NCI-H345 (cell line): Measurements from ENCODE around the gene CD52.
"Not testable (repeated sequence)": the region's sequence is repeated elsewhere in the genome, so short reads cannot be mapped to it uniquely, and the experiment has no call there.

ENCODE experiments used
- DNase-seq: peaks from one replicate; lab custom pipeline; 2025; lab: John Stamatoyannopoulos, UW

CD52 gene

DNA sequence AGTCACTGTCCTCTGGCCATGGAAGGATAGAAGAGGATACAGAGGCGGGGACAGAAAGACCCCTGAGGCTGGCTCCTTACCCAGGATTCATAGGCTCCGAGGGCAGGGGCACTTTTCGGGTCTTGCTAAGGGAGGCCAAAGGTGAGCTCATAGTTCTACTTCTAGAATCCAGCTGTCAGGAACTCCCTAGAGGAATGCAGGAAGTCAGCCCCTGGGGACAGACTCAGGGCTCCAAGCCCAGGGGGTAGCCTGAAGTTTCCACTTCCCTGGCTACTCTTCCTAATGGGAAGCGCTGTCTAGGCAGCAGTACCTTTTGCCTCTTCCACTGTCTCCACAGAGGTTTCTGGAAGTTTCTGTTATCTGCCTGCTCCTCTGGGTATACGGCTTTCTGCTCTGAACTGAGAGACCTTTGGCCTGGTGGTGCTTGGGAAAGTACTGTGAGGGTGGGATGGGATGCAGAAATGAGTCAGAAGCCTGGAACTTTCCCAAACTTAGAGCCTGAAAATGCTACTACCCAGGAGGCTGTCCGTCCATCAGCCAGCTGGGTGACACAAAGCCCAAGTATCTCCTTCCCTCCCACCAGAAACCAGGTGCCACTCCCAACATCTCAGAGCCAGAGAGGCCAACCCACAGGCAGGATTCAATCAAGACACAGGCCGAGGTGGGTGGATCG lies 14.9 kb upstream of the CD52 start:
- no peak for DNase-seq

DNA sequence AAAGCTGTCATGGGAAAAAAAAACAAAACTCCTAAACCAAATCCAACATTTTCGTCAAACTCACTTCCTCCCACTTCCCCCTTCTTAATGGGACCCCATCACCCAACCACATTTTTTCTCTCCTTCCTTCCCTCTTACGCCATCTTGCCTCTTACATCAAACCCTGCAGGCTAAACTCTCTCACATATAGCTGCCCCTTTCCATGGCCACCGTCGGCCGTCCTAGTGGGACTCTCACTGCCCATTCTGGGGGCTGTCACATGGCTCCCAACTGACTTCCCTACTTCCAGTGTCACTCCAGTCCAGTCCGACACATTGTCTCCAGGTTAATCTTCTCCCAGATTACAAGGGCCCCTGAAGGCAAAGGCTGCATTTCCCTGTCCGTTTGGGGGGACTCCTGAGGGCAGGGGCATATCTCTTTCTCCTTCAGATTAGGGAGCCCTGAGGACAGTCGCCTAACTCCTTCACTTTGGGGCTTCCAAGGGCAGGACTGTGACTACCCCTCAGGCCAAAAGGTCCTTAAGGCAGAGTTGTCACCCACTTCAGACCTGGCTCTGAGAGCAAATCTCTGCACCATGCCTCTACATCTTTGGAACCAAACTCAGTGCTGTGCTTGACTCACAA lies 12.0 kb upstream of the CD52 start:
- DNase-seq: no peak

DNA sequence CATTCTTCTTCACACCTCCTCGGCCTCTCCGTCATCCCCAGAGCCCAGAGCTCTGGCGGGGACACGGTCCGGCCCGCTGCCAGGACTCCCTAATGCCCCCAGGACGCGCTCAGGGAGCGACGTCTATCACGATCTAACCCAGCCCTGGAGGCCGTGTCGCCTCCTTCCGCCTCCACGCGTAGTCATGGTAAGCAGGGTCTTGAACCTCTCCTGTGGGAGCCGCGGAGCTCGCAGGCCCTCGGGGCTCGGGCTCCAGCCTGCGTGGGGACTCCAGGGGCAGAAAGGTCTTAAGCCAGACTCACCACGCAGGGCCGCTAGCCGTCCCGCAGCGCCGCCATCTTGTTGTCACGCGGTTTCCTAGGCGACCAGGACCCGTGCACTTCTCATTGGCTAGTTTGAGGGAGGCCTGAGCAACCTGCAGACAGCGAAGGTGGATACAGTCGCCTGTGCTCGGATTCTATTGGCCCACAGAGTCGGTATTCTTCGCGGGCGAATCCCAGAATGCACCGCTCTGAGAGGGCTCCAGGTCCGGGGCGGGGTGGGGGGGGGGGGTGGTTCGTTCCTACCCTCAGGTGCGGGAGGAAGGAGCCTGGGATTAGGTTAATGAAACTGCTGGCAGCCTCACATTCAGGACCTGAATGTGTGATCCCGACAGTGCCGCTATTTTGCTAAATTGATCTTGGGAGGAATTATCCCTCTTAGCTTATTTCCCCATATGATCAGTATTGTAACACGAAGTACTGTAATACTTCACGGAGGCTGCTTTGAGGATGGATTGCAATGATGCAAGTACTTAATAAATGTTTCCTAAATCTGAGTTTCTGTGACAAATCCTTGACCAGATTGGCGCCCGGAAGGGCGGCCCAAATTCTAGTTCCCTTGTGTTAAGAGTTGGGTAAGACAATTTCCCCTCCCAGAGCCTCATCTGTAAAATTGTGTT lies 11.2 kb upstream of the CD52 start, which contains the start of gene UBXN11:
Gene UBXN11, minus strand, starts transcription at position 347 of the 940 bp plus-strand sequence. CDS start 3,753 bp downstream, outside the sequence.
- peak; percentile 98 for DNase-seq

DNA sequence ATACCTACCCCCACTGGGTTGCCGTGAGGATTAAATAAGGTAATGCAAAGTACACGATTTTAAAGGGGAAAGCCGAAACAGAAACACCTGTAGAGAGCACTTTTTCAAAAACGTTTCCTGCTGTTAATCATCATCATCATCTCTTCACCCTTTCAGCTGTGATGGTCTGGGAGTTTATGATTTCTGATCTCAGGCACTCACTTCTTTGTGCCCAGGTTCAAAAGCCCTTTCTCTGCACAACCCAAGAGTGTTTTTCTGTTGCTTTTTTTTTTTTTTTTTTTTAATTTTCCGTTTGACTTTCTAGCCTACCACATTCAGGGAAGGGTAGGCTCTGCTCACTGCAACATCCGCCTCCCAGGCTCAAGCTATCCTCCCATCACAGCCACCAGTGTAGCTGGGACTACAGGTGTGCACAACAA lies 10.4 kb upstream of the CD52 start:
- no peak for DNase-seq

DNA sequence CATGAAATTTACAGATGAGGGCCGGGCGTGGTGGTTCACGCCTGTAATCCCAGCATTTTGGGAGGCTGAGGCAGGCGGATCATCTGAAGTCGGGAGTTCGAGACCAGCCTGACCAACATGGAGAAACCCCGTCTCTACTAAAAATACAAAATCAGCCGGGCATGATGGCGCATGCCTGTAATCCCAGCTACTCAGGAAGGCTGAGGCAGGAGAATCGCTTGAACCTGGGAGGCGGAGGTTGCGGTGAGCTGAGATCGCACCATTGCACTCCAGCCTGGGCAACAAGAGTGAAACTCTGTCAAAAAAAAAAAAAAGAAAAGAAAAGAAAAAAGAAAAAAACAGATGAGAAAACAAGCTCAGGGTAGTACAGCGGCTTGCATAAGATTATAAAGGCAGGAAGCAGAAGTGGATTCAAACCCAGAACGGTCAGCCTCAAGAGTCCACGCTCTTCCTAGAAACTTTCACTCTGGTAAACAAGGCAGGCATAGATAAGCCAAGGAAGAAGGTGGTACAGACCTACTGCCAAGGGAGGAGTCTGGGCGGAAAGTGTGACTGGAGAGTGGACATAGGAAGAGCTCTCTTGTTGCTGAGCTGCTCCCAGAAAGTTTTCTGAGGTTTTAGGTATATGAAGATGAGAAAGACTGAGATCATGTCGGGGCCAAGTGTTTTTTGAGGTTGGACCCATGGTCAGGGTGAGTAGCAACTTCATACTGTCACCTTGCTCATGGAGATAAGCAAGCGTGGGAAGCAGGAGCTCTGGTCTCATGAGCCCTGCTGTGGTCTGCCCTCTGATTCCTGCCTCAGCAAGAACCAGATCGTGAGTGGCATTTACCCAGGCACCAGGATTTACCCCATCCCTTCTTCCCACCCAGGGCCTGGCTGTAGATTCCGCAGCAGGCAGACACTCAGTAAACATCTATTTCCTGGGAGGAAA lies 9.5 kb upstream of the CD52 start:
- DNase-seq: not testable (repeated sequence)

DNA sequence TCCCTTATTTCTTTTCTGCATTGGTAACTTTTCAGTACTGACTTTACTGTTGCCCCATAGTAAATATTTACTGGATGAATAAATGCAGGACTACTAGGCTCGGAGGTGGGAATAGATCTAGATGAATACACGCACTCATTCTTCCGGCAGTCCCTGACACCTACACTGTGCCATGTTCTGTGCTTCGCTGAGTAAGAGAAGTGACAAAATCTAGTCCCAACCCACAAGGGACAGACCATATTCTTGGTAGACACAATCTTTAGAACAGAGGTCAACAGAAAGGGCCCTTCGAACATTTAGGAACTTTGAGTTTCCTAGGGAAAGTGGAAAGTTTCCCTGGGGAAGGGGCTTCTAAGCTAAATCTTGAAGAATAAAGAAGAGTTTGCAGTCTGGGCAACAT lies 3.3 kb upstream of the CD52 start:
- DNase-seq: no peak

DNA sequence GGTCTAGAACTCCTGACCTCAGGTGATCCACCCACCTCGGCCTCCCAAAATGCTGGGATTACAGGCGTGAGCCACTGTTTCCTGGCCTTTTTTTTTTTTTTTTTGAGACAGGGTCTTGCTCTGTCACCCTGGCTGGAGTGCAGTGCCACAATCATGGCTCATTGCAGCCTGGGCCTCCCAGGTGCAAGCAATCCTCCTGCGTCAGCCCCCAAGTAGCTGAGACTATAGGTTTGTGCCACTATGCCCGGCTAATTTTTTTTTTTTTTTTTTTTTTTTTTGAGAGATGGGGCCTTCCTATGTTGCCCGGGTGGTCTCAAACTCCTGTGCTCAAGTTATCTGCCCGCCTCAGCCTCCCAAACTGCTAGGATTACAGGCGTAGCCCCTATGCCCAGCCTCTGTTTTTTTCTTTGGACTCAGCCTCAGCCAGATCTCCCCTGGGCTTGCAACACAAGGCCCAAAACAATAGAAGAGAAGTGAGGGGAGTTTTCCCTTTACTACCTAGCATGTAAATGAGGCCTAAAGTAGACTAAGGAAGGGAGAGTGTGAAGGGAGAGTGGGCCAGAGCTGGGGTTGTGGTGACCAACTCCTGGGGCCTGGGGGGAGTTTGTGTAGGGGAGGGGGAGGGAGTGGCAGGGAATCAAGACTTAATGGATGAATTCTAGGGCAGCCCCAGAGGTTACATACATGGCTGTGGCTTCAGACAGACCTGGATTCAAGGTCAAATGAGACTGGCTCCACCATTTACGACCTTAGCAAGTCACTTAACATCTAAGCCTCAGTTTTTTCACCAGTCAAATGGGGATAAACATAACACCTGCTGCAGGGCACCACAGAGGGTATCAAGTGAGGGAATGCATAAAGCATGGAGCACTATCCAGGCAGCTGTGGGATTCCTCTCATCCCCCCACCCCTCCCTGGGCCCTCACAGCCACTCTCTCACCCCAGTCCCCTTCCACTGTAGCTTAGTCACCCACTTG lies 1.6 kb upstream of the CD52 start:
- DNase-seq: no peak

DNA sequence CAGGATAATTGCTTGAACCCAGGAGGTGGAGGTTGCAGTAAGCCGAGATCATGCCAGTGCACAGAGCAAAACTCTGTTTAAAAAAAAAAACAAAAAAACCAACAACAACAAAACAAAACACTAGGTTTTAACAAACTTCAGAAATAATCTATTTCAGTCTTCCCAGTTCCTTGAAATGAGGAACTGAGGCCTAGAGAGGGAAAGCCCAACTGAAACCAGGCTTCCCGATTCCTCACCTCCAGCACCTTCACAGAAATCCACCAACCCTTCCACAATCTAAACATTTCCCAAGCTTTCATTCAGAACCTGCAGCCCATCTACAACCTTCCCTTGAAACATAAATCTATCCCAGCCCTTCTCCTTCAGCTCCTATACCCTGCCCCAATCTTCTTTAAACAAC lies 612 bp upstream of the CD52 start:
- no peak for DNase-seq

DNA sequence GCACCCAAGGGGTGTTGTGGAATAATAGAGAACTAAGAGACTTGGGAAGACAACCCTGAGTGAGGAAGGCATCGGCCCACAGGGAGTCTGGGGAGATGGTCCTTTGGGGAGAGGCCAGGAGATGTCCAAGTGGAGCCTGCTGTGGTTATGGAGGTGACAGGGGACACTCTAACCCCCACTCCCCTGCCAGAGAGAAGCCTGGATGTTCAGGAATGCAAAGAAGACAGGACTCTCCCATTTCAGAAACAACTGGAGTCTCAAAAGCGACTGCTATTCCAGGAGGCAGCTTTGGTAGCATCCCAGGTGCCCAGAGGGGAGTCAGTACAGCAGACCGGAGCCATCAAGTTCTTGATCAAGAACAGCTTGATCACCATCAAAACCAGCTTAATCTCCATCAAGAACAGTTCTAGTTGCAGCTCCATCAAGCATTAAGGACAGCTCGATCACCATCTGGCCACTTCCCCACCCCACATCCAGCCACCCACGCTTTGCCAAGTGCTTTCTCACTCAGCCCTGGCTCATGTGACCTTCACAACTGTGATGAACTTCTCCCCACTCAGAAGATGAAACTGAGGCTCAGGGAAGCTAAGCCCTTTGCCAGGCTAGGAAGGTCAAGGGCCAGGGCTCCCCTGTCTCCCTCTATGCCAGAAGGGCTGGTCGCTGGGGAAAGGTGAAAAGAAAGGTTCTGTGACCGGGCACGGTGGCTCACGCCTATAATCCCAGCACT lies 743 bp downstream of the CD52 start:
- DNase-seq: no peak

DNA sequence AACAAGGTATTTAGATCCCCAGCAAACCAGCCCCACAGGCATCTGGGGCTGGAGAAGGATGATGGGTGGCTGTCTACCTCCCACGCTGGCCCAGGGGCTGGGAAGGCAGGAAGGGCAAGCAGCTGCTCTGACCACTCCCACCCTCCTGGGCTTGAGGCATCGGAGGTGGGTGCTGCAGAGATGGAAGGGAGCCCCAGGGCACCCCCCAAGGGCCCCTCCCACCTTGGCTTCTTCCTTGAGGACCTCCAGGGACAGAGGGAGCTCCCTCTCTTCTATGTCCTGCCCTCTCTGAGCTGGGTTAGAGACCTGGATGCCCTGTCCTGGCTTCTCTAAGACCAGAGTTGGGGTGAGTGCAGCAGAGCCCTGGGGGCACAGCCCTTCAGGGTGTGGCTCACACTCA lies 3.1 kb downstream of the CD52 start:
- no peak for DNase-seq

DNA sequence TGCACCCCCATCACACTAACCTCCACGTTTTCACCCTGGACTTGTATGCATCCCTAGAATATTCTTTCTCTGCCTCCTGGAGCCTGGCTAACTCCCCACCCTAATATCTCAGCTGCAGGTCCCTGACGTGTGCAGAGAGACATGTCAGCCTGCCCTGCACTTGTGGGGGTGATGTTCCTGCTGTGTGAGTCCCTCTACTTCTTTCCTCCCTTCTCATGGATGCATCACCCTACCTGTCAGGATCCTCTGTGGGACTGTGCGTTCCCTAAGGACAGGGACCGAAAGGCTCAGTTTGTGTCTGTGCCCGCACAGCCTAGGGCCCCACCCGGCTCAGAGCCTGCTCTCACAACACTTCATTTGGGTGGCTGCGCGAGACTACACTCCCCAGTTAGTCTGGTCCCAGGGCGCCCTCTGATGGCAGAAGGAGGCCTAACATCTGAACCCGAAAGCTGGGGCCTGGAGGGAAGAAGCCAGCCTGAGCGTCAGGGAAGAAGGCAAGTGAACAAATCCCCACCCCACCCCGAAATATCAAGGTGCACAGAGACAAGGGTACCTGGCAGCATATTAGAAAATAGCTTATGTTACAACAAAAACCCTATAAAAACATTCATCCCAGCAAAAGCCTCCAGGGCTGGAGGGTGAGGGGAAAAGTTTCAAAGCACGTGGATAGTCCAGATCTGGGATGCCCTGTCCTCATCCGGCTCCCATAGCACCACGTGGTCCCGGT lies 3.7 kb downstream of the CD52 start:
- DNase-seq: peak; percentile 55

DNA sequence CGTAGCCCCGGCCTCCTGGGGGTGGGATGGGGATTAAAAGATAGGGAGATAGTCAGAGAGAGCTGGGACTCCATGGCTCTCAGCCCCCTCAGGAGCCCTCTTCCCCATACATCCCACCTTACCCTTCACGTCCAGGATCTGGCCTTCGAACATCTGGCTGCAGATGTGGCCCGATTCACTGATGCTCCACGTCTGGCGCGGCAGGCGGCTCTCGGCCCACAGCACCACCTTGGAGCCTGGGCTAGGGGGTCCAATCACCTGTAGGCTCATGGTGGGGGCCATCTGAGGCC lies 4.2 kb downstream of the CD52 start:
- no peak for DNase-seq

DNA sequence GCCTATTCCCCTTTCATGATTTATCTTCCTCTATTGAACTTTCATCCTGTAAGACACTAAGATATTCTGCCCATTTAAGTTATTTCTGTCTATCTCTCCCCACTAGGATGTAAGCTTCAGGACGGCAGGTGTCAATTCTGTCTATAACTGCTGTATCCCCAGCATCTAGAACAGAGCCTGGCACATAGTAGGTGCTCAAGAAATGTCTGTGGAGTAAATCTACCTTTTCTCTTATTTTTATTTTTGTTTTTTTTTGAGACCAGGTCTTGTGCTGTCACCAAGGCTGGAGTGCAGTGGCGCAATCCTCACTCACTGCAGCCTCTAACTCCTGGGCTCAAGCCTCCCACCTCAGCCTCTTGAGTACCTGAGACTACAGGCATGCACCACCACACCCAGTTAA lies 5.6 kb downstream of the CD52 start:
- no peak for DNase-seq

DNA sequence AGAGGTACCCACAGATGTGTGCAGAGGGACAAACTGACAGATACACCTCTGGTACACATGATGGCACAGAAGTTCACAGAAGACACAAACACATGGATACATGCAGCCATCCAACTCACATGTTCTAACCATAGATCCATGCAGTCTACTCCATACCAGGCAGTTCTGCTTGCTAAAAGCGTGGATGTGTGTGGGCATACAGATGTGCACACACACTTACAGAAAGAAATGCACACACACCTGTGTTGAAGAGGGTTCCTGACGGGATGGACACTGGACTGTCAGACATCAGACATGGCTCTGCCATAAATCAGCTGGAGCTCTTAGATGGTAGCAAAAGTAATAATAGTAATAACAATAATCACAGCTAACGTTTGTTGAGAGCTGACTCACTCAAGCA lies 6.8 kb downstream of the CD52 start:
- DNase-seq: no peak

DNA sequence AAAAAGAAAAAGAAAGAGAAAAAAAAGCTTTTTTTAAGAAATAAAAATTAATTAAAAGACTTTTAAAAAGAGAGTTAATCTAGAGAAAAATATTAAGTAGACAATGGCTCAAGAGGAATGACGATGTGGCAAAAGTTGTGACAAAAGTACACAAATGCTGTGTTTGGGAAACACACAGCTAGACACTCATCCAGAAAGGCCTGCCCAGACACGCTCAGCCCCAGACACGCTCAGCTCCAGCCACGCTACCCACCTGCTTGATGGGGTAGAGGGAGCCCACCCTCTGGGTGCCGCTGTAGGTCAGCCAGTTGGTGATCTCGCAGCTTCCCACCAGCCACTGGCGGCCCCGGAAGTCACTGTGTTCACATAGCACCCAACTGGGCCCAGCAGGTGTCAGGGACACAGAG lies 10.2 kb downstream of the CD52 start:
- peak; percentile 87 for DNase-seq

DNA sequence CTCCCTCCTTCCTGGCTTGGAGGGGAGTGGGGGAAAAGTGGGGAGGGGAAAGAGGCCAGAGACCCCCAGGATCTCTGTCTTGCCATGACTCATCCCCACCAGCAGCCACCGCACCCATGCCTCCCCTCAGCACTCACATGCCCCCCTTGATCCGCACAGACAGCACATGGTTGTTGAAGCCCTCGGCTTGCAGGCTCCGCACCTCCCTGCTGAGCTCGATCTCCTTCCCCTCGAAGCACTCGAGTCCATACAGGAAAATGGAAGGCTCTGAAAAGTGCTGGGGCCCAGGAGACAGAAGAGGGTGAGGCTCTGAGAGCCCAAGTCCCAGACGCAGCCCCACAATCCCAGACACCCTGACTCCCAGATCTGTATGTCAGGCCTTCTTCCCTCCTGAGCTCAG lies 10.8 kb downstream of the CD52 start:
- DNase-seq: peak; percentile 9

DNA sequence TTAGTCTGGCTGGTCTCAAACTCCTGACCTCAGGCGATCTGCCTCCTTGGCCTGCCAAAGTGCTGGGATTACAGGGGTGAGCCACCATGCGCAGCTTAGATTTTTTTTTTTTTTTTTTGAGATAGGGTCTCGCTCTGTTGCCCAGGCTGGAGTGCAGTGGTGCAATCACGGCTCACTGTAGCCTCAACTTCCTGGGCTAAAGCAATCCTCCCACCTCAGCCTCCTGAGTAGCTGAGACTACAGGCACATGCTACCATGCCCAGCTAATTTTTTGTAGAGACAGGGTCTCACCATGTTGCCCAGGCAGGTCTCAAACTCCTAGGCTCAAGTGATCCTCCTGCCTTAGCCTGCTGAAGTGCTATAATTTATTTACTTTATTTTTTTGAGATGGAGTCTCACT lies 11.6 kb downstream of the CD52 start:
- DNase-seq: not testable (repeated sequence)

DNA sequence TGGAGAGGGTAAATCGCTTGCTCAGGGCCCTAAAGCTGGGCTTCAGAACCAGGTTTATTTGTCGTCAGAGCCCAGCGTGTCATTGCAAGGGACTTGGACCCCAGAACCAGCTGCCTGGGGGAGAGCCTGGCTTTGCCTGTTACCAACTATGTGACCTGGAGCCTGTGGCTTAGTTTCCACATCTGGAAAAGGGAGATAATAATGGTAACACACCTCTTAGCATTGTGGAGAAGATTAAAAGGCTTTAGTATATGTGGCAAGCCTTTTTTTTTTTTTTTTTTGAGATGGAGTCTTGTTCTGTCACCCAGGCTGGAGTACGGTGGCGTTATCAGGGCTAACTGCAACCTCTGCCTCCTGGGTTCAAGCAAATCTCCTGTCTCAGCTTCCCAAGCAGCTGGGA lies 12.5 kb downstream of the CD52 start:
- DNase-seq: no peak

DNA sequence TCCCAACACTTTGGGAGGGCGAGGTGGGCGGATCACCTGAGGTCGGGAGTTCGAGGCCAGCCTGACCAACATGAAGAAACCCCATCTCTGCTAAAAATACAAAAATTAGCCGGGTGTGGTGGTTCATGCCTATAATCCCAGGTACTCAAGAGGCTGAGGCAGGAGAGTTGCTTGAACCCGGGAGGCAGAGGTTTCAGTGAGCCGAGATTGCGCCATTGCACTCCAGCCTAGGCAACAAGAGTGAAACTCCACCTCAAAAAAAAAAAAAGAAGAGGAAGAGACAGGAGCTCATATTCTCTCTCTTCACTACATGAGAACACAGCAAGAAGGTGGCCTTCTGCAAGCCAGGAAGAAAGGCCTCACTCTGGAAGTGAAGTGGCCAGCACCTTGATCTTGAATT lies 15.6 kb downstream of the CD52 start:
- not testable (repeated sequence) for DNase-seq
